Stimulated activated naive CD8-positive, alpha-beta T cell treated with anti-CD3 and anti-CD28 coated beads, Interleukin-15, Interleukin-2, amounts not matched to agents 100 ng/mL and 50 ng/mL, for 24 hours (primary cell): ENCODE data around the gene MED29.

Experiments used
- H3K27ac Mint-ChIP-seq: one replicate; pipeline ENCODE4 v1.8.0; 2021; ENCODE audit warnings: mild to moderate bottlenecking, mixed read lengths
- H3K27me3 Mint-ChIP-seq: one replicate; pipeline ENCODE4 v1.8.0; 2021; ENCODE audit warnings: mixed read lengths
- H3K36me3 Mint-ChIP-seq: one replicate; pipeline ENCODE4 v1.8.0; 2021; ENCODE audit warnings: low read depth, mixed read lengths
- H3K4me1 Mint-ChIP-seq: one replicate; pipeline ENCODE4 v1.8.0; 2021; ENCODE audit warnings: low read depth, mixed read lengths
- H3K4me3 Mint-ChIP-seq: one replicate; pipeline ENCODE4 v1.8.0; 2021; ENCODE audit warnings: mild to moderate bottlenecking, mixed read lengths
- H3K9me3 Mint-ChIP-seq: one replicate; pipeline ENCODE4 v1.8.0; 2021; ENCODE audit warnings: mixed read lengths

Gene MED29

DNA sequence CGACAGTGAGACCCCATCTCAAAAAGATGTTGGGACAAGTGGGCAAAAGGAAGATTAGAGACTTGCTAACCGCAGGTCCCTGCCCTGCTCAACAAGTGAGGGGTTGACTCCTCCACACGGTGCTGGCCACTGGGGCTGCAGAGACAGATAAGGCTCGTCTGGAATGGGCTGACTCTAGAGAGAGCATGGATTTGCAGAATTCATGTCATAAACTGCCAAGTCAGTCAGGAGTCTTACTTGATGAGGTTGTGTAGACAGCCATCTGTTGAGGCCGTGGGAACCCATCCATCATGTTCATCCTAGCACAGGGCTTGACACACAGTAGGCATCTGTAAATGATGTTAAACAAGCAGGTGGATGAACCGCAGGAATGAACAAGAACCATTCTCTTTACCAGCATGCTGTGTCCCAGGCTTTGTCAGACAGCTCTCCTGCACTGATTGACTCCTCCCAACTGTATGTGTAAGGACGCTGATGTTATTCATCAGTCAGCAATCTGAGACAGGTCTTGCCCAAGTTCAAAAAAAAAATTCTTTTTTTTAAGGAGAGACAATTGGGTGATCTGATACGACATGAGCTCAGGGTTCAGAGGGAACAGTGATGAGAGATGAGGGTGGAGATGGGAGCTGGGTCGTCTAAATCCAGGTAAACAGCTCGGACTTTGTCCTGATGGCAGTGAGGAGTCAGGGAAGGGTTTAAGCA lies 9.1 kb upstream of the MED29 start:
- Mint-ChIP-seq H3K9me3 (no peaks in the 10 kb centered on the region), H3K27me3 (no peaks in the 10 kb centered on the region), H3K27ac (peak overlapping the region; percentile 4), H3K4me3 (no peak overlapping the region), H3K4me1 (no peaks in the 10 kb centered on the region), H3K36me3 (peaks cover 71% of the 10 kb centered on the region)

DNA sequence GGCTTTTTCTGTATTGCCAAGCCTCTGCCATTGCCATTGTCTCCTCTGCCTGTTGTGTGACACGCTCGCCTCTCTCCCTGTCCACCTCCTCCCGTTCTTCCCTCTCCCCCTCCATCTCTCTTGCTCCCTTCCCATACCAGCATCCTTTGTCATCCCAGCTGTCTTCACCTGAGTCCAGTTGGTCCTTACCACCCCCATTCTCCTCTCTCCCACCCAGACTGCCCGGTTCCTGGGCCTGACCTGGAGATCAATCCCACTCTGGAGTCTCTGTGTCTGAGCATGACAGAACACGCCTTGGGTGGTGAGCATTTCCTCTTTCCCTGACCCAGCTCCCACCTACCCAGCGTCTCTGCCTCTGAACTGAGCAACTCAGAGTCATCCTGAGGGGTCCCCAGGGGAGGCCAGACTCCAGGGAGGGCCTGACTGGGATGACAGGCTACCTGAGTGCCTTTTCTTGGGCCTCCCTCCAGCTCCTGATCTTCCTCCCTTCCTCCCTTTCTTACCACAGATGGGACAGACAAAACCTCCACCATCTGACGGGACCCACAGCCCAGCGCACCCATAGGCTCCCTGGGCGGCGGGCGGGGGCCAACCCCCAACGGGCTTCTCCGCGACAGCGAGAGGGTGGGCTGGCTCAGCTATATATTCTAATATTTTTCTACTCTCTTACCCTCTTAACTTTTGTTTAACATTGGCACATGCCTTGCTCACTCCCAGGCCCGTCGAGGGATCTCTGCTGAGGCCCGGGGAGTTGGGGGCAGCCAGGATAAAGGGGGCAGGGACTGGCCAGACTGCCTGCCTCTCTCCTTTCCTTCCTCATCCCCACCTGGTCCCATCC lies 8.0 kb upstream of the MED29 start:
- Mint-ChIP-seq H3K4me1 (no peaks in the 10 kb centered on the region), H3K9me3 (no peaks in the 10 kb centered on the region), H3K27me3 (no peaks in the 10 kb centered on the region), H3K36me3 (peaks cover 70% of the 10 kb centered on the region), H3K27ac (no peak overlapping the region), H3K4me3 (no peak overlapping the region)

DNA sequence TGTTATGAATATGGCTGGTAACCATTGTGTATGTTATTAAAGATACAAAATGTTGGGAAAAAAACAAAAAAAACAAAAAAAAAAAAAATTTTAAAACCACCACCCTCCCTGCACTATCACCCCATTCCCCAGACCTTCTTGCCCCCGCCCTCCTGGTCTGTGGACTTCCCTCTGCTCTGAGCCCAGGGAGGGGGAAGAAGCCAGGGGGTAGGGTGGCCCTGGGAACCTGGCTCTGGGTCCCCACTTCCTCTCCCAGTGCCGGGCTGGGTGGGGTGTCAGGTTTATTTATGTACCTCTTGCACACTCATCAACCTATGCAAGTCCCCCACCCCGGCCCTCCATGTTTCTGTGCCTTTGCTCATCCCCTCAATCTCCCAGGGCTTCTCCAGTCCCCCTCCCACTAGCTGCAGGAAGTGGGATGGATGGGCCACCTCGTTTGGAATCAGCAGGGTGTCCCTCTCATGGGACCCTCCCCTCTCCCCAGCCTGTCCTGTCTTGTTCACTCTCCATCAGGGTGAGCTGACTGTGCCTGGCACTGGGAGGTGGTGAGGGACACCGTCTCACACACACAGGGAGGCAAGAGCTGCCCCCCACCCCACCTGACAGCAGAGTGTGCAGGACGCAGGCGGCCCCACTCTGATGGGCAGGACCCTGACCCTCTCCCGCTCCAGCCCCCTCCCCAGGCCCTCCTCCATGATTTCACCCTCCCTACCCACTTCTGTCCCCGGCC lies 6.2 kb upstream of the MED29 start:
- H3K27me3 Mint-ChIP-seq, result no peaks in the 10 kb centered on the region
- no peaks in the 10 kb centered on the region for H3K9me3 Mint-ChIP-seq
- peaks cover 15% of the 10 kb centered on the region for H3K4me1 Mint-ChIP-seq
- peaks cover 66% of the 10 kb centered on the region for H3K36me3 Mint-ChIP-seq
- H3K4me3 Mint-ChIP-seq, result no peak overlapping the region
- no peak overlapping the region for H3K27ac Mint-ChIP-seq

DNA sequence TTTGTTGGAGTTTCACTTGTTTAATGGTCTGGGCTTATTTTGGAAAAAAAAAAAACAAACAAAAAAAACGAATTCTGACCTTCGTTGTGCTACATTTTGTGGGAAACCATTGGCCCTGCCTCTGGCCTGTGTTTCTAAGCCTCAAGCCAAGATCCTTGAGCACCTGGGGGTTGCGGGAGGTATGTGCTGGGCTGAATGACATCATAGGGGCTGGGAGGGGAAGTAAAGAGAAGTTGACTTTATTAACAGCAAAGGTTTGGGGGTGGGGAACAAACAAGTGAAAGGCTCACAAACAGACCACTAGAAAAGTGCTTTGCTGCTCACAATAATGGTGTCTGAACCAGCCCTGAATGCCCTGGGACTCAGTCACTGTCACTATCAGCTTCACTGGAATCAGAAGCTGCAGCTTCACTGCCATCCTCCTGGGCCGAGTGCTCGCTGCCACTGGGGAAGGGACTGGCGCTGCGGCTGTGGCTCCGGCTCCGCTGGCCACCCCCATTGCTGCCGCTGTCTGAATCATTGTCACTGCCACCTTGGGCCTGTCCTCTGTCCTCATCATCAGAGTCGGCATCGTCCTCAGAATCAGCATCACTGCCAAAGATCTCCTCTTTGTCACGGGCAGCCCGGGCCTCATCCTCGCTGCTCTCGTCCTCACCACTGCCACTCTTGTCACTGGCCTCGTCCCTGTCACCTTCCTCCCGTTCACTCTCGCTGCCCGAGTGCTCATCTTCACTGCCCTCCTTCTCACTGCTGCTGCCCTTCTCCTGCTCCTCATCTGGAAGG lies 5.4 kb upstream of the MED29 start:
- H3K4me3 Mint-ChIP-seq, result no peak overlapping the region
- H3K4me1 Mint-ChIP-seq, result peaks cover 20% of the 10 kb centered on the region
- H3K27ac Mint-ChIP-seq, result peak overlapping the region; percentile 18
- H3K36me3 Mint-ChIP-seq, result peaks cover 60% of the 10 kb centered on the region
- H3K9me3 Mint-ChIP-seq, result no peaks in the 10 kb centered on the region
- no peaks in the 10 kb centered on the region for H3K27me3 Mint-ChIP-seq

DNA sequence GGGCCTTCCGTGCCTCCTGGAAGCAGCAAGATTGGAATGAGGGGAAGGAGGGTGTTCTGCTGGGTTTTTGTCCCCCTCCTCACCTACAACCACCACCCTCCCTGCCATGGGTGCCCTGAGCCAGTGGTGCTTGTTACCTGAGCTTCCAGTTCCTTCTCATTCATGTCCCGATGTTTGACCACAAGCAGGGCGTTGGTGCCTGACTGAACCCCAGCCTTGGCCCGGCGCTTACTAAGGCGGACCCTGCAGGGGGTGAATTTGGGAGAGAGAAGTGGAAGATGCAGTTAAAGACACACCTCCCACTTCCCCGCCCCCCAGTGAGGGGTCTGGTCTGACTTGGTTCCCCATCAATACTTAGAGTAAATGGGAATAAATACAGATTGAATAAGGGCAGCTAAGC lies 4.6 kb upstream of the MED29 start:
- H3K4me3 Mint-ChIP-seq, result no peak overlapping the region
- H3K27me3 Mint-ChIP-seq, result no peaks in the 10 kb centered on the region
- peaks cover 27% of the 10 kb centered on the region for H3K4me1 Mint-ChIP-seq
- peaks cover 53% of the 10 kb centered on the region for H3K36me3 Mint-ChIP-seq
- H3K9me3 Mint-ChIP-seq, result no peaks in the 10 kb centered on the region
- H3K27ac Mint-ChIP-seq, result peak overlapping the region; percentile 18

DNA sequence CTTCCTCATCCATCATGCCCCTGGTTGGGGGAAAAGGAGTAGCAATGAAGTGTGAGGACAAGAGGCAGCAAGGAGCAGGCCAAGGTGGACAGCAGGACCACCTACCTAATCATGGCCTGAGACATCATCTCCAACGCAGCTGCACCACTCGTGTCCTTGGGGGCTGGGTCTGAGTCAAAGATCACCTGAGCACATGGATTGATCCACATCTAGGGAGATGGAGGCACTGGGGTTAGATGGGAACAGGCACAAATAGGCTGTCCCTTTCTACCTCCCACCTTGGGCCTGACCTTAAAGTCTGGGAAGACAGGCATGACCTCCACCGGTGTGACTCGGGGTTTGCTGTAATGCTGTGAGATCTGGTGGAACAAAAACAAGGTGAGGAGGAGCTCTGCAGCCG lies 2.5 kb upstream of the MED29 start:
- Mint-ChIP-seq H3K27me3 (no peaks in the 10 kb centered on the region), H3K27ac (peak overlapping the region; percentile 72), H3K9me3 (no peaks in the 10 kb centered on the region), H3K4me1 (peaks cover 43% of the 10 kb centered on the region), H3K36me3 (peaks cover 51% of the 10 kb centered on the region), H3K4me3 (peak overlapping the region; percentile 41)

DNA sequence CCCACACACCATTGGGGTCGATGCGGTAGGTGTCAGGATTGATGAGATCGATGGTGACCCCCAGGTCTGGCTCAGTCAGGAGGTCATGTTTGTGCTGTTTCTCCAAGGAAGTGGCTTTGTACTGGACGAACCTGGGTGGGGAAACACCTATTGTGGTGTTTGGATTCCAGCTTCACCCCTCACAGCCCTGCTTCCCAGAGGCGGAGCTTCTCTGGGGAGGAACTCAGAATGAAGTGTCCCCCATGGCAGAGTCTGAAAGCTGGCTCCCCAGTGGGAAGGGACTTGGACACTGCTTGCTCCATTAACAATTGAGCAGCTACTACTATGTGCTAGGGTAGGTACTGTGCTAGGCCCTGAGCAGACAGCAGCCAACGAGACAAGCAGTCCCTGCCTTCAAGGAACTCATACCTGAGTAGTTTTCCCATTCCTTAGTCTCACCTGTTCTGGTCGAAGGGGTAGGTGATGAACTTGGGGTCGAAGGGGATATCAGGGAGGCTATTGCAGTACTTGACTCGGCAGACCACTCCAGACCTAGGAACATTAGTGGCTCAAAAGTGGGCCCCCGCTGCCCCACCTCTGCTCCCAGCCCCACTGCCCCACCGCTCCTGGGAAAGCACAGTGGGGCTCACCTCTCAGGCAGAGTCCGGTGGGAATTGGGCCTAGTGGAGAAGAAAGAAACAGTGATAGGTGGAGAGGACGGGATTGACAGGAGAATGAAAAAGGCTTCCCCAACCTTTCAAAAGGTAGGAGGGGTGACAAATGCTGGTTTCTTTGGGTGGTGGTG lies 1.4 kb upstream of the MED29 start:
- Mint-ChIP-seq H3K36me3 (peaks cover 48% of the 10 kb centered on the region), H3K4me3 (peak overlapping the region; percentile 95), H3K27me3 (no peaks in the 10 kb centered on the region), H3K9me3 (no peaks in the 10 kb centered on the region), H3K27ac (peak overlapping the region; percentile 97), H3K4me1 (peaks cover 47% of the 10 kb centered on the region)

DNA sequence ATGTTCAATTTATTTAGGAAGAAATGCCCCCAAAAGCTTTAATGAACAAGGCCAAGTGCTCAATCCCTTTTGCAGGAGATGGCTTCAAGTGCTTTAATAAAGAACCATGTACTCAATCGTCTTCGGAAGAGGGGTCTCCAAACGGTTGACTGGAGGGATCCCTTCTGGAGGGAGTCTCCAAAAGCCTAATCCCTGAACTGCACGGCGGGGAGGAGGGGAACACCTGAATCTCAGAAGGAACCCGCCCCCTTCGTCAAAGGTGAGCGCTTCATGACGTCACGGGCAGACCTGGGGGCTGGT lies 777 bp upstream of the MED29 start:
- Mint-ChIP-seq H3K4me1 (peaks cover 50% of the 10 kb centered on the region), H3K27ac (peak overlapping the region; percentile 97), H3K4me3 (peak overlapping the region; percentile 95), H3K9me3 (no peaks in the 10 kb centered on the region), H3K36me3 (peaks cover 53% of the 10 kb centered on the region), H3K27me3 (no peaks in the 10 kb centered on the region)

DNA sequence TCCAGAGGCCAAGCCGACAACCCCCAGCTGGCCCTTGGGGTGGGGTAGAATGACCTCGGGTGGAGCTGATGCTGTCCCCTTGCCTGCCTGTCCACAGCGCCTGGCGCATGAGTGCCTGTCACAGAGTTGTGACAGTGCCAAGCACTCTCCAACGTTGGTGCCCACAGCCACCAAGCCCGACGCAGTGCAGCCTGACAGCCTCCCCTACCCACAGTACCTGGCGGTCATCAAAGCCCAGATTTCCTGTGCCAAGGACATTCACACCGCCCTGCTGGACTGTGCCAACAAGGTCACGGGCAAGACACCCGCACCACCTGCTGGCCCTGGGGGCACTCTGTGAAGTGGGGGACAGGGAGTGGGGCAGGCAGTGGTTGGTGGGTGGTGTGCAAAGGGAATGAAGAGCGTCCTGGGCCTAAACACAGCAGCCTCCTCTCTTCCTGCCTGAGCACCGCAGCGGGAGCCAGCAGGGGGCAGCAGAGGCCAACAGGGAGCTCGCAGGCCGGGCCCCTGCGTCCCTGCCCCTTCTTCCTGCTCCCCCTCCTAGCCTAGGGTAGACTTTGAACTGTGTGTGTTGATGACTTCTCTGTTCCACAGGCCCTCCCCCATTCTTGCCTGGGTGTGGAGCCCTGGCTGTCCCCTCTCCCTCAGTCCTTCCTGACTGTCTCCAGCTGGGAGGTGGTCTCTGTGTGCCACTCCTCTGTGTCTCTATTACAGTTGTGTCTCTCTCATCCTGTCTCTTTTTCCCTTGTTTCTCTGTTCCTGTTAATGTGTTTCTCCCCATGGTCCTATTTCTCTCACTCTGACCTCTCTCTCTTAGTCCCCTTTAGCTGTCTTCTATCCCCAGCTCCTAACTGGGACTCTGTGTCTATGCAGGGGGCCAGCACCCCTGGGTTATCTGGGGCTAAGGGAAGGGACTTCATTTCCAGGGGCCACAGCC lies 6.5 kb downstream of the MED29 start:
- H3K36me3 Mint-ChIP-seq, result peaks cover 30% of the 10 kb centered on the region
- no peaks in the 10 kb centered on the region for H3K9me3 Mint-ChIP-seq
- H3K27ac Mint-ChIP-seq, result peak overlapping the region; percentile 94
- no peaks in the 10 kb centered on the region for H3K27me3 Mint-ChIP-seq
- H3K4me3 Mint-ChIP-seq, result peak overlapping the region; percentile 70
- peaks cover 74% of the 10 kb centered on the region for H3K4me1 Mint-ChIP-seq

DNA sequence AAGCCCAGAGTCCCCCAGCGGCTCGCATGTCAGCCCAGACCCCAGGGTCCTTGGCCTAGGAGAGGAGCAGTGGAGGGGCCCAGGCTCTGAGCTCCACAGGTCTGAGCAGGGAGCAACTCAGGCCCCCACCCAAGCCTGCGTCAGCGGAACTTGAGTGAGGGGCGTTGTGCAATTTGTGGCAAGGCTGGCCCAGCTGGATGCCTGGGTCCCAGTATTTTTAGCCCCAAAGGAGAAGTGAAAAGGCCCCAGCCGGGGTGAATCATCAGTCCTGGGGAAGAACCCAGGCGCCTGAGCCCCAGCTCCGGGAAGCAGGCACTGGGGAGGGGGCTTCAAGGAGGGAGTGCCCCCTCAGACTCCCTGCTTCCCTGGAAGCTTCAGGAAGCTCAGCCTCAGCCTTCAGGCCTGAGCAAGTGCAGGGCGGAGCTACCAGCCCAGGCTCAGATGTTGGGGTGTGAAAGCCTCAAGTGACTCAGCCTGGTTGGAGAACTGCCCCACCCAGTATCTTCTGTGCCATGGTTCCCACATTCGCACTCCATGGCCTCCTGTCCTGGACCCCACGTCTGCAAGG lies 7.2 kb downstream of the MED29 start:
- H3K36me3 Mint-ChIP-seq, result peaks cover 27% of the 10 kb centered on the region
- H3K27me3 Mint-ChIP-seq, result no peaks in the 10 kb centered on the region
- H3K27ac Mint-ChIP-seq, result peak overlapping the region; percentile 94
- peaks cover 75% of the 10 kb centered on the region for H3K4me1 Mint-ChIP-seq
- peak overlapping the region; percentile 70 for H3K4me3 Mint-ChIP-seq
- H3K9me3 Mint-ChIP-seq, result no peaks in the 10 kb centered on the region

DNA sequence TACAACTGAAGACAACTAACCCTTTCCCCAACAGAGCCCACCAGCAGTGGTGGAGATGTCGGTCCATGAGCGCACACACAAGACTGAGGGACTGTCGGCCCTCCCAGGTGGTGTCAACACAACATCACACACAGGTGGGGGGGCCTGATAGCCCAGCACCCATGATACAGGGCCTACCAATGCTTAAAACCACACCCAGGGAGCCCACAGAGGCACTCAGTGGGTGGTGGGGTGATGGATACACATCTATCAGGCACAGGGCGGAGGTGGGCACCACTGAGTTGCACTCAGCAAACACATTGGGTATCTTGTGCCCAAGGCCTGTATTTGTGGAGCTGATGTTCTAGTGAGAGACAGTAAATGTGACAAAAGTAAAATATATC lies 8.5 kb downstream of the MED29 start:
- H3K27ac Mint-ChIP-seq, result peak overlapping the region; percentile 60
- peaks cover 19% of the 10 kb centered on the region for H3K36me3 Mint-ChIP-seq
- peaks cover 81% of the 10 kb centered on the region for H3K4me1 Mint-ChIP-seq

DNA sequence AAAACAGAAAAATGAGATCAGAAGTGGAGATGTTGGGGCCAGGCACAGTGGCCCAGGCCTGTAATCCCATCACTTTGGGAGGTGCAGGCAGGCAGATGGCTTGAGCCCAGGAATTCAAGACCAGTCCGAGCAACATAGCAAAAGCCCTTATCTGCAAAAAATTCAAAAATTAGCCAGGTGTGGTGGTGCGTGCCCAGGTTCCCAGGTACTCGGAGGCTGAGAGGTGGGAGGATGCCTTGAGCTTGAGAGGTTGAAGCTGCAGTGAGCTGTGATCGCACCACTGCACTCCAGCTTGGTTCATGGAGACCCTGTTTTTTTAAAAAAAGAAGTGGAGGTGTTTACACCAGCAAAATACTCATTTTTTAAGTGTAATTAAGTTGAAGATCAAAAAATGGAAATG lies 8.9 kb downstream of the MED29 start:
- Mint-ChIP-seq H3K4me1 (peaks cover 84% of the 10 kb centered on the region), H3K27me3 (no peaks in the 10 kb centered on the region), H3K4me3 (no peak overlapping the region), H3K27ac (peak overlapping the region; percentile 60), H3K9me3 (no peaks in the 10 kb centered on the region), H3K36me3 (peaks cover 18% of the 10 kb centered on the region)

More for the DNA sequence above, 8.5 kb downstream of the MED29 start:
- Mint-ChIP-seq H3K9me3 (no peaks in the 10 kb centered on the region), H3K4me3 (no peak overlapping the region), H3K27me3 (no peaks in the 10 kb centered on the region)

DNA sequence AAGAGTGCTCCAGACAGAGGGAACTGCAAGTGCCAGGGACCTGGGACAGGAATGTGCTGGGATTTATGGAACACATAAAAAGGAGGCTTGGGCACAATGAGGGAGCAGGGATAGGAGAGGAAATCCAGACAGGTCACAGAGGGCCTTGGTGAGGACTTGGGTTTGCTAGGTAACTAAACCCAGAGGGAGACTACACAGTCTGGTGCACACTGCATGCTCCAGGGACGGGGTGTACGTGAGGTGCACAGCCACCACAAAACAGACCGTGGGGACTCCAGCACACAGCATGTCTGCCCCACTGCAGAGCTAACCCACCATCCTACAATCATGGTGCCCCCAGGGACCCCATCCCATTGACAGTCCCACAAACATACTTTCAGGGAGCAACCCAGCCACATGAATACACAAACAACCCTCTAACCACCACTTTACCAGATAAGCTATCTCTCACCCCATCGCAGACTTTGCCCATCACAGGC lies 9.9 kb downstream of the MED29 start:
- Mint-ChIP-seq H3K27ac (peak overlapping the region; percentile 97), H3K9me3 (no peaks in the 10 kb centered on the region), H3K4me1 (peaks cover 92% of the 10 kb centered on the region), H3K36me3 (peaks cover 11% of the 10 kb centered on the region), H3K27me3 (no peaks in the 10 kb centered on the region), H3K4me3 (peak overlapping the region; percentile 74)
